HG03575 (cell line): ENCODE data around the gene SZT2.
"Not testable (repeated sequence)": the region's sequence is repeated elsewhere in the genome, so short reads cannot be mapped to it uniquely, and the experiment has no call there.

Experiments used
- ATAC-seq: cut with Tn5 transposase; IDR thresholded peaks from one replicate; pipeline ENCODE4 v1.9.1; 2021; ENCODE audit not compliant: unreplicated experiment, insufficient number of reproducible peaks, low FRiP score; ENCODE audit errors: extremely low read depth

Gene SZT2

GRCh38 chr1:43446881-43447835, 57.5 kb downstream of the SZT2 start:
- ATAC-seq = no peak

- no peak for ATAC-seq
These were observed 58.4 kb downstream of the SZT2 start for GRCh38 chr1:43447891-43448708.

DNA sequence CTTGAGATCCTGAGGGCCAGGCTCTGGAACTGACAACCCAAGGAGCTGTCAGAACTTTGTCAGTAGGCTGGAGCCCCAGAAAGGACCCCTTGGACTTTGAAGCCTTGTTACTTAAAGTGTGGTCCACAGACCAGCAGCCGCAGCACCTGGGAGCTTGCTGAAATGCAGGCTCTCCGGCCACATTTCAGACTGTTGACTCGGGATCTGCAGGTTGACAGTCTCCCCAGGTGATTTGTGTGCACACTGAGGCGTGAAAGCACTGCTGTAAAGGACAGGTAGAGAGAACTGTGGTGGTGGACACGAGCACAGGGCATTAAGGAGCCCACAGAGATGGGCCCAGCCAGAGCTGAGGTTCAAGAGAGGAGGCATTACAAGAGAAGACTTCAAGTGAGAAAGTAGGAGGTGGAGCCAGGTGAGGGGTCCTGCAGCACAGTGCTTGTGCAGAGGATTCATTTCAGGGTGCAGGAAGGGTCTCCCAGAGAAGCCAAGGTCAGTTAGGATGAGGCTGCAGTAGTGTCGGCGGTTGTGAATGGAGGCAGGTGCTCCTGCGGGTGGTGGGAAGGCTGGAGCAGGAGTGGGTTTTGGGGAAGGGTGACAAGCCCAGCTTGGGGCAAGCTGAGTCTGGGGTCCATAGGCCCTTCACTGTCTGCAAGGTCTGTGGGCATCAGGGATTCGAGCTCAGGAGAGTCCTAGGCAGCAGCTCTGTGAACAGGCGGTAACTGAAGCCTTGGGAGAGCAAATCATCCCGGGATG, 59.4 kb downstream of the SZT2 start:
- ATAC-seq = no peak

DNA sequence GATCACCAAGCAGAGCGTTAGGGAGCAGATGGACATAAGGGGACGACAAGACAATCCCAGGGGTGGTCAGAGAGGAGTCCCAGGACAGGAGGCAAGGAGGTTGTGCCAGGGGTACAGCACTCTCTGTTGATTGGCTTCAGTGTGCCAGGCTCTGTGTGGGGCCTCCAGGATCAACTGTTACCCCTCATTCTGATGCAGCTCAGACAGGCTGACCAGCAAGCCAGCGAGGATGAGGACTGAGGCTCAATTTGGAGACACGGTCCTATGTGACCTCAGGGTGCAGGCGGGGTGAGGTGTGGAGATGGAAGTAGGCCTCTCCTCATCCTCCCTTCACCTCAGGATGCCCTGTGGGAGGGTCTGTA, 60.0 kb downstream of the SZT2 start:
- ATAC-seq = no peak

- ATAC-seq = no peak
These were observed 60.7 kb downstream of the SZT2 start for GRCh38 chr1:43450251-43450941.

GRCh38 chr1:43451157-43451591, 61.5 kb downstream of the SZT2 start:
- no peak for ATAC-seq

DNA sequence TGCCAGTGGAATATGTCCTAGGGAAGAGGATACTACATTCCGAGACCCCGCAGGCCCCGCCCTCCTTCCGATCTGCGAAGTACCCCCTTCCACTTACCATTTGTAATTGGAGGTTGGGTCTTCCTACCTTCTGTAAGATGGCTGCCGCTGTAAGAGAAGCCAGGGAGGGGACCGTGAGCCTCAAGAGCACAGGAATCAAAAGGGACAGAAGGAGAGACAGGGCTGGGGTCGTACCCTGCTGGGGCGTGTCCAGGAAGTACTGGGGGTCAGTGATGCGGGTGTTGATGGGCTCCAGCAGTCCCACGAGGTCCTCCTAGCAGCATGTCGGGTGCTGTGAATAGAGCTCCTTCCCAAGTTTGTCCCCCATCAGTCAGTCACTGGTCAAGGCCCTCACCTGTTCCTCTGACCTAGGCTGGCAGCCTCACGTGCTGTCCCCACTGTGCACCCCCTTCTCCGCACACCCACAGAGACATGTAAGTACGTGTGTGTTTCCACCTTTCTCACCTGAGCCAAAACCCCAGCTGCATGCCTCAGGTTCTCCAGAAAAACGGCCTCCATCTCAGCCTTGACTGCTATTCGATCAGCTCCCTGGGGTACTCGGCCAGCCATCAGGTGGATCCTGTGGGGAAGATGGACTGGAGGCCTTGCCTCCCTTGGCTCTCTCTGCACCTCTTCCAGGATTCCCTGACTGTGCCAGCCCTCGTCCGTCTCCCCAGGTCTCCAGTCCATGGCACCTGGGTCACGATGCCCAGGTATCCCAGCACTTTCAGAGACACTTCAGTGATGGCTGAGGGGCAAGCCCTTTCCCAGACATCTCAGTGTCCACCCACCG, 62.2 kb downstream of the SZT2 start:
- ATAC-seq = no peak

GRCh38 chr1:43452789-43453441, 63.2 kb downstream of the SZT2 start:
- ATAC-seq = no peak

GRCh38 chr1:43453442-43454269, 64.0 kb downstream of the SZT2 start, which contains the start of gene HYI:
Gene HYI (minus strand): TSS chr1:43453931. CDS start chr1:43453793, 138 bp downstream.
- no peak for ATAC-seq

GRCh38 chr1:43454270-43455011, 64.7 kb downstream of the SZT2 start:
- ATAC-seq = no peak

DNA sequence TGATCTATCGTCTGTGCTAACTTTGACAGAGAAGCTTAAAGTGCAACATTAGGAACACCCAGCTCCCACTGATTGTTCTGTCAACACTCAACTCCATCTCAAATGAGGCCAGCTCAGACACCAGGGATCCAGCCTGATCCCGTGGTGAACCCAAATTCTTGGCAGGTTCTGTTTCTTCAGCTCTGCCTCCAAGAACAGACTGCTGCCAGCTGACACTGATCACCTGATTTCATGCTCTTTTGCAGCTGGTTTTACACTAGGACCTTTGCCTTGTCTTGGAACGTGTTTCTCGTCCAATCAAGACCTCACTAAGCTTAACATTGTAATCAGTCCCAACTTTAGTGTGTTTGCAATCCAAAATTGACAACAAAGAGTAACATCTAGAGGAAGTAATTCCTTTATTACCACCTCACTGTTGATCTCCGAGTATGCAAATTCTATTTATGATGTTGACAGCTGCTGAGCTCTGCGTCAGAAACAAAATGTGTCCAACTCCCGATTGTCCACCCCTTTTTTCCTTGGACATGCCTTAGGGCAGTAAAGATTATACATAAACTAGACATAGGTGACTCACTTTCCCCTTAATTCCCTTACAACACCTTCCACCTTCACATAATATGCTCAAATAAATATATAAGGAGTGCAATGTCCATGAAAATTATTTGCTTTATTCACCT, 65.7 kb downstream of the SZT2 start:
- no peak for ATAC-seq

DNA sequence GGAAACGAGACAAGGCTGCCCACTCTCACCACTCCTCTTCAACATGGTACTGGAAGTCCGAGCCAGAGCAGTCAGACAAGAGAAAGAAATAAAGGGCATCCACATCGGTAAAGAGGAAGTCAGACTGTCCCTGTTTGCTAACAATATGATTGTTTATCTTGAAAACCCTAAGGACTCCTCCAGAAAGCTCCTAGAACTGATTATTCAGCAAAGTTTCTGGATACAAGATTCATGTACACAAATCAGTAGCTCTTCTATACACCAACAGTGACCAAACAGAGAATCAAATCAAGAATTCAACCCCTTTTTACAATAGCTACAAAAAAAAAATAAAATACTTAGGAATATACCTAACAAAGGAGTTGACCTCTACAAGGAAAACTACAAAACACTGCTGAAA, 68.7 kb downstream of the SZT2 start:
- ATAC-seq = not testable (repeated sequence)

GRCh38 chr1:43460988-43461693, 71.4 kb downstream of the SZT2 start:
- no peak for ATAC-seq

DNA sequence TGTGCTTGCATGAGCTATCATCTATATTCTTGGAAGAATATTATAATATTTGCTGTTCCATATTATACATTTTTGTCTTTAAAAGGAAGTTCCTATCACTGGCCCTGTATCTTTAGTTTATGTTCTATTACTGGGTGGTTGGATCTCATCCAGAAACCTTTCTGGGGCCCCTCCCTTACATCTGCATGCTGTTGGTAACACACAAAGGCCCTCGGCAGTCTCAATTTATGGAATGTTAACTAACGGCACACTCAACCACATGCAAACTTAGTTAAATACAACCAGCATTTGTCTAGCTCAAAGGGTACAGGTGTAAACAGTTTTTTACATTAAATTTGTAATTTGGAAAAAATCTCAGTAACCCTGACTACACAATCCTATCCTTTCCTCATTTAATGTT, 73.8 kb downstream of the SZT2 start:
- no peak for ATAC-seq
